ENCODE measurements around the gene GZF1. TPM values are rescaled to one million over a fixed set of nuclear protein-coding genes. Genes with fewer than 3 reads are reported as not detected.

Gene GZF1
- total RNA-seq (10 to 100 TPM; 11.9 to 12.5 TPM), polyA plus RNA-seq (3.8 TPM)

GRCh38 chr20:23361476-23362391 is at the start of gene GZF1:
GZF1 (plus strand) TSS chr20:23362182; CDS start chr20:23364384, 2,202 bp downstream.
- Histone ChIP-seq H3K4me1 (ENCODE audit: insufficient read depth, low read length) (peaks cover 49% of the 10 kb centered on the region), H3K27ac (ENCODE audit: low read depth, low read length) (peak within 1 kb of the TSS; percentile 91), H3K4me3 (ENCODE audit: low read length) (peak within 1 kb of the TSS; percentile 58), H3K27me3 (ENCODE audit: insufficient read depth, low read length, poor library complexity, severe bottlenecking) (no peaks in the 10 kb centered on the region), H3K9me3 (ENCODE audit: low read length) (no peaks in the 10 kb centered on the region), H3K36me3 (ENCODE audit: insufficient read depth, low read length) (peaks cover 1% of the 10 kb centered on the region)
- H3K27ac Mint-ChIP-seq = peak within 1 kb of the TSS; percentile 97 to 100 (median 98)
- peaks cover 0 to 3% (median 0%) of the 10 kb centered on the region in 5 donors for H3K9me3 Mint-ChIP-seq
- H3K27me3 Mint-ChIP-seq = peaks cover 0 to 6% of the 10 kb centered on the region in 2 donors
- peak; percentile 97 to 98 (median 98) for DNase-seq
- H3K4me3 Mint-ChIP-seq = peak within 1 kb of the TSS; percentile 90 to 99 (median 96)
- ChIA-PET CTCF (interaction anchor here (1.3 to 3.6 kb wide), 3 partner anchors 12 to 59 kb away, joined by 7 to 12 read pairs (median 11); partner anchors contain the start of genes NAPB and NXT1), POLR2A (interaction anchor here (0.9 to 1.6 kb wide), 2 partner anchors 9 to 11 kb away, joined by 3 to 23 read pairs; partner anchors contain the start of gene NXT1)
- peaks cover 56 to 72% (median 64%) of the 10 kb centered on the region in 3 donors for H3K4me1 Mint-ChIP-seq
- peaks cover 7 to 27% (median 7%) of the 10 kb centered on the region in 3 donors for H3K36me3 Mint-ChIP-seq

GRCh38 chr20:23313271-23313670 is 48.7 kb upstream of the GZF1 start:
- DNase-seq = no peak
- Histone ChIP-seq H3K27me3 (ENCODE audit: insufficient read depth, low read length, poor library complexity, severe bottlenecking) (no peaks in the 10 kb centered on the region), H3K9me3 (ENCODE audit: low read length) (no peaks in the 10 kb centered on the region), H3K27ac (ENCODE audit: low read depth, low read length) (no peak overlapping the region), H3K4me1 (ENCODE audit: insufficient read depth, low read length) (no peaks in the 10 kb centered on the region), H3K36me3 (ENCODE audit: insufficient read depth, low read length) (no peaks in the 10 kb centered on the region), H3K4me3 (ENCODE audit: low read length) (no peak overlapping the region)
- ChIA-PET CTCF (interaction anchor here (0.8 kb wide), 1 partner anchor 10 kb away, joined by 3 read pairs; no protein-coding TSS in a partner anchor), POLR2A (no interaction called here)
- H3K4me3 Mint-ChIP-seq = no peak overlapping the region
- H3K9me3 Mint-ChIP-seq = peaks cover 0 to 1% (median 0%) of the 10 kb centered on the region in 5 donors
- no peaks in the 10 kb centered on the region for H3K36me3 Mint-ChIP-seq
- H3K27ac Mint-ChIP-seq = no peak overlapping the region
- peaks cover 6 to 17% of the 10 kb centered on the region in 2 donors for H3K27me3 Mint-ChIP-seq
- H3K4me1 Mint-ChIP-seq = no peaks in the 10 kb centered on the region

DNA sequence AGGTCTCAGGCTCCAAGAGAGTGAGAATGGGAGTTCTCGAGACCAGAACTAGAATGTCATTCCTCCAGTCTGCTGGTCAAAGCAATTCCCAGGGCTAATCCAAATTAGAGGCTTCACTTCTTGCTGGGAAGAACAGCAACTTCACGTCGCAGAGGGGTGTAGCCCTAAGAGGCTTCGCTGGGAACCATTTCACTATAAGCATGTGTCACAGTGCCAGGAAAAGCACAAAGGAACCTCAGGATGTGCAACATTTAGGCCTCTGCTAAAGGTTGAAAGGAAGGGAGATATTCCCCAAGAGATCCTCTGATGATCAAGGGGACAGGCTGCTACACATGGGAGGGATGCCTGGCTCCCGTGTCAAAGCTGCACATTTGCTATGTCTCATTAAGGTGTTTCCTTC is 47.3 kb upstream of the GZF1 start:
- no peaks in the 10 kb centered on the region for H3K9me3 Mint-ChIP-seq
- peaks cover 7 to 24% of the 10 kb centered on the region in 2 donors for H3K27me3 Mint-ChIP-seq
- no peak for DNase-seq
- H3K9me3 ChIP-seq (ENCODE audit: low read length) = no peaks in the 10 kb centered on the region
- ChIA-PET CTCF (no interaction called here), POLR2A (no interaction called here)
- H3K27ac ChIP-seq (ENCODE audit: low read depth, low read length) = no peak overlapping the region
- no peak overlapping the region for H3K27ac Mint-ChIP-seq
- no peaks in the 10 kb centered on the region for H3K36me3 ChIP-seq (ENCODE audit: insufficient read depth, low read length)
- H3K4me3 ChIP-seq (ENCODE audit: low read length) = no peak overlapping the region
- H3K36me3 Mint-ChIP-seq = no peaks in the 10 kb centered on the region
- no peak overlapping the region for H3K4me3 Mint-ChIP-seq
- no peaks in the 10 kb centered on the region for H3K4me1 Mint-ChIP-seq
- no peaks in the 10 kb centered on the region for H3K27me3 ChIP-seq (ENCODE audit: insufficient read depth, low read length, poor library complexity, severe bottlenecking)
- H3K4me1 ChIP-seq (ENCODE audit: insufficient read depth, low read length) = no peaks in the 10 kb centered on the region

DNA sequence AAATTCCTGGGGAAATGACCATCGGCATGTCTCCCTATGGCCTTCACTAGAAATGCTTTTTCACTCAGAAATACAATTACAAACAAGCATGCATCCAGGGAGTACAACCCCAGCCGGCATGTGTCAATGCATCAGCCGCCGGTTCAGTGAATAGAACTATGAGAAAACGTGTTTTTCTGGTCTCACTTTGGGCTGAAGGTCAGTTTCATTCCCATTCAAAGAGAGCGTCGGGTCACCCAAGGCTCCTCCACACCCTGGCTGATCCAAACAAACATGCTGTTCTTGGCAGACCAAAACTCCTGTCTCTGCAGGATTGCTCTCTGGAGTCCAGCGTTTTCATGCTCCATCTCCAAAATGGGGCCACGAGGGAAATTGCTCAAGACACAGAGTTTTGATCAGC is 46.9 kb upstream of the GZF1 start:
- no peak overlapping the region for H3K27ac Mint-ChIP-seq
- no peaks in the 10 kb centered on the region for H3K4me1 ChIP-seq (ENCODE audit: insufficient read depth, low read length)
- peaks cover 7 to 24% of the 10 kb centered on the region in 2 donors for H3K27me3 Mint-ChIP-seq
- H3K27ac ChIP-seq (ENCODE audit: low read depth, low read length) = no peak overlapping the region
- DNase-seq = no peak
- H3K9me3 Mint-ChIP-seq = no peaks in the 10 kb centered on the region
- no peaks in the 10 kb centered on the region for H3K27me3 ChIP-seq (ENCODE audit: insufficient read depth, low read length, poor library complexity, severe bottlenecking)
- H3K36me3 ChIP-seq (ENCODE audit: insufficient read depth, low read length) = no peaks in the 10 kb centered on the region
- CTCF ChIA-PET = no interaction called here
- H3K4me1 Mint-ChIP-seq = no peaks in the 10 kb centered on the region
- no peaks in the 10 kb centered on the region for H3K9me3 ChIP-seq (ENCODE audit: low read length)
- H3K4me3 Mint-ChIP-seq = no peak overlapping the region
- H3K36me3 Mint-ChIP-seq = no peaks in the 10 kb centered on the region
- no peak overlapping the region for H3K4me3 ChIP-seq (ENCODE audit: low read length)
- POLR2A ChIA-PET = no interaction called here

DNA sequence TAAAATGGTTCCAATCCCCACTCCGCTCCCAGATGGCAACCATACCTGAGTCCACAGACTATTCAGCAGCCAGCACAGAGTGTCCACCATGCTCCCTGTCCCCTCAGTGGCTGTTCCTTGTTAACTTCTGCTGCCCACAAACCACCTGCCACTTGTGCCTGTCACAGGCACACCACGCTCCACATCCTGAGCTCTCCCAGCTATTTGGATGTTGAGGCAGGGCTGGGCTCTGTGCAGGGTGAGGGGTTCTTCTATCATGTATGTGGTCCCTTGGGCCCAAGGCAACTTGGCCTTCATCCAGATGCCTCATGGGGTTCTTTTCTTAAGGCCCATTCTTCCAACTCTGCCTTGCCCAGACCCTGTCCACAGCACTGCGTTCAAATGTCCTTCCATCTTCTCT is 45.4 kb upstream of the GZF1 start:
- CTCF ChIA-PET = no interaction called here
- Histone ChIP-seq H3K9me3 (ENCODE audit: low read length) (no peaks in the 10 kb centered on the region), H3K36me3 (ENCODE audit: insufficient read depth, low read length) (no peaks in the 10 kb centered on the region), H3K4me1 (ENCODE audit: insufficient read depth, low read length) (no peaks in the 10 kb centered on the region), H3K27me3 (ENCODE audit: insufficient read depth, low read length, poor library complexity, severe bottlenecking) (no peaks in the 10 kb centered on the region), H3K4me3 (ENCODE audit: low read length) (no peak overlapping the region), H3K27ac (ENCODE audit: low read depth, low read length) (no peak overlapping the region)
- H3K27me3 Mint-ChIP-seq = peaks cover 7 to 25% of the 10 kb centered on the region in 2 donors
- POLR2A ChIA-PET = no interaction called here
- no peak for DNase-seq
- H3K36me3 Mint-ChIP-seq = no peaks in the 10 kb centered on the region
- no peaks in the 10 kb centered on the region for H3K4me1 Mint-ChIP-seq
- no peaks in the 10 kb centered on the region for H3K9me3 Mint-ChIP-seq
- peak overlapping the region in 1 of 7 donors; percentile 20 for H3K4me3 Mint-ChIP-seq
- no peak overlapping the region for H3K27ac Mint-ChIP-seq

DNA sequence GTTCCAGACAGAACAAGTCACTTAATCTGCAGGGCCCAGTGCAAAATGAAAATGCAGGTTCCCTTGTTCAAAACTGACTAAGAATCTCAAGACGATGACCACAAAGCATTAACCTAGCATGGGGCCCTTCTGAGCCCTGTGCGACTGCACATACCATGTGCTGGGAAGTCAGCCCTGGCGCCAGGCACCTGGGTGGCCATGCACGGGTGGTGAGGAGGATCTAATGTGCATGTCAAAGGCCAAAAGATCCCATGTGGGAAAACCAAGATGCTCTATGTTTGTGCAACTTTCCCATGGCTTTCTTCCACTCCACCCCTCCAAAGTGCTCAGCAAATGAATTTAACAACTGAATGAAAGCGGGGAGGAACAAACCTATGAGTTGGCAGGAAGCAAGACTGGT is 44.9 kb upstream of the GZF1 start:
- no peaks in the 10 kb centered on the region for H3K9me3 Mint-ChIP-seq
- Histone ChIP-seq H3K36me3 (ENCODE audit: insufficient read depth, low read length) (no peaks in the 10 kb centered on the region), H3K9me3 (ENCODE audit: low read length) (no peaks in the 10 kb centered on the region), H3K27ac (ENCODE audit: low read depth, low read length) (no peak overlapping the region), H3K4me3 (ENCODE audit: low read length) (no peak overlapping the region), H3K27me3 (ENCODE audit: insufficient read depth, low read length, poor library complexity, severe bottlenecking) (no peaks in the 10 kb centered on the region), H3K4me1 (ENCODE audit: insufficient read depth, low read length) (no peaks in the 10 kb centered on the region)
- no peaks in the 10 kb centered on the region for H3K36me3 Mint-ChIP-seq
- CTCF ChIA-PET = no interaction called here
- POLR2A ChIA-PET = no interaction called here
- no peak overlapping the region for H3K27ac Mint-ChIP-seq
- H3K4me1 Mint-ChIP-seq = no peaks in the 10 kb centered on the region
- peaks cover 7 to 24% of the 10 kb centered on the region in 2 donors for H3K27me3 Mint-ChIP-seq
- no peak for DNase-seq
- H3K4me3 Mint-ChIP-seq = no peak overlapping the region

DNA sequence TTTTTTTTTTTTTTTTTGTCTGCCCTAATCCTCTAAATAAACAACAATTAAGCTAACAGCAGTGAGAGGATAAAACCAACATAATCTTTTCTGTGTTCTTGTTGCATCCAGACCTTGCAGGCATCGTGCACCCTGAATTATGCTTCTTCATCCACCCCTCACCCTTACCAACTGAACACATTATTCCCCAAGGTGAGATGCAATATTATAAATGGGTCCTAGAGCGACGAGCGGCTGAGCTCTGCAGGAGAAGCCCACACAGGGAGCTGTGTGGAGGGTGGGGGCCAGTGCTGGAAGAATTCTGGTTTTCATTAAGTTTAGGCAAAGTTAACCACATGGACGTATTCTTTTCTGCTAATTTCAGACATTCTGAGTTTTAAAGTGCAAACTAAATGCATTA is 43.6 kb upstream of the GZF1 start:
- Mint-ChIP-seq H3K4me1 (no peaks in the 10 kb centered on the region), H3K27ac (no peak overlapping the region), H3K36me3 (no peaks in the 10 kb centered on the region), H3K4me3 (no peak overlapping the region), H3K9me3 (no peaks in the 10 kb centered on the region), H3K27me3 (peaks cover 7 to 24% of the 10 kb centered on the region in 2 donors)
- H3K27me3 ChIP-seq (ENCODE audit: insufficient read depth, low read length, poor library complexity, severe bottlenecking) = no peaks in the 10 kb centered on the region
- H3K4me3 ChIP-seq (ENCODE audit: low read length) = no peak overlapping the region
- ChIA-PET POLR2A (no interaction called here), CTCF (no interaction called here)
- no peaks in the 10 kb centered on the region for H3K4me1 ChIP-seq (ENCODE audit: insufficient read depth, low read length)
- H3K9me3 ChIP-seq (ENCODE audit: low read length) = no peaks in the 10 kb centered on the region
- no peak overlapping the region for H3K27ac ChIP-seq (ENCODE audit: low read depth, low read length)
- no peaks in the 10 kb centered on the region for H3K36me3 ChIP-seq (ENCODE audit: insufficient read depth, low read length)
- no peak for DNase-seq

- Mint-ChIP-seq H3K4me1 (no peaks in the 10 kb centered on the region), H3K27me3 (peaks cover 7 to 23% of the 10 kb centered on the region in 2 donors), H3K4me3 (no peak overlapping the region), H3K36me3 (no peaks in the 10 kb centered on the region), H3K9me3 (no peaks in the 10 kb centered on the region), H3K27ac (no peak overlapping the region)
- H3K4me3 ChIP-seq (ENCODE audit: low read length) = no peak overlapping the region
- no peaks in the 10 kb centered on the region for H3K36me3 ChIP-seq (ENCODE audit: insufficient read depth, low read length)
- H3K9me3 ChIP-seq (ENCODE audit: low read length) = no peaks in the 10 kb centered on the region
- no peak for DNase-seq
- CTCF ChIA-PET = no interaction called here
- POLR2A ChIA-PET = no interaction called here
- no peaks in the 10 kb centered on the region for H3K4me1 ChIP-seq (ENCODE audit: insufficient read depth, low read length)
- no peaks in the 10 kb centered on the region for H3K27me3 ChIP-seq (ENCODE audit: insufficient read depth, low read length, poor library complexity, severe bottlenecking)
- no peak overlapping the region for H3K27ac ChIP-seq (ENCODE audit: low read depth, low read length)
Observed at GRCh38 chr20:23320317-23320716, 41.7 kb upstream of the GZF1 start.

Data from CD8-positive, alpha-beta memory T cell (primary cell).